Spinal cord (tissue), 10 donors: ENCODE data around the gene PYROXD2. TPM values are rescaled to one million over a fixed set of nuclear protein-coding genes. Genes with fewer than 3 reads are reported as not detected.

ENCODE experiments used
- DNase-seq, 6 donors: peaks; one replicate each; pipeline versions ENCODE4 v3.0.0 to v3.0.0-alpha.2; 2013 to 2015; ENCODE audit warnings: low spot score in 6 of 6, low read depth in 4 of 6
- H3K27ac ChIP-seq: one replicate; pipeline ENCODE4 v1.5.1; 2013; ENCODE audit warnings: low read depth, low read length, control low read depth
- H3K27me3 ChIP-seq: one replicate; pipeline ENCODE4 v1.6.1; 2013; ENCODE audit warnings: low read length; ENCODE audit not compliant: control insufficient read depth, insufficient read depth
- H3K36me3 ChIP-seq: one replicate; pipeline ENCODE4 v1.6.1; 2013; ENCODE audit warnings: low read length; ENCODE audit not compliant: control insufficient read depth, insufficient read depth
- H3K4me1 ChIP-seq: one replicate; pipeline ENCODE4 v1.6.1; 2013; ENCODE audit warnings: low read length; ENCODE audit not compliant: control insufficient read depth, insufficient read depth
- H3K4me3 ChIP-seq: one replicate; pipeline ENCODE4 v1.5.1; 2013; ENCODE audit warnings: low read depth, low read length, control low read depth
- H3K9me3 ChIP-seq: one replicate; pipeline ENCODE4 v1.6.1; 2013; ENCODE audit warnings: low read length; ENCODE audit not compliant: control insufficient read depth, insufficient read depth
- WGBS: methylation state at CpG from one replicate; pipeline ENCODE4 v1.1.5; 2013; ENCODE audit warnings: missing lambda C conversion rate; ENCODE audit not compliant: insufficient coverage; 5-methylcytosine and 5-hydroxymethylcytosine counted together
- polyA plus RNA-seq, 2 donors: library from polyadenylated mRNA; unstranded; fragments of 120-200 nt; gene quantifications; one replicate each; pipeline ENCODE4 v1.2.1, GENCODE V29; 2013; ENCODE audit not compliant: insufficient read length in 2 of 2
- total RNA-seq, 2 donors: library from RNA; depleted of rRNA in 1 of 2; stranded (reverse); fragments of 120-200 nt in 1 of 2; fragments of >200 nt in 1 of 2; gene quantifications; one replicate each; pipeline versions ENCODE4 v1.2.3 to v1.2.4, GENCODE V29; 2013 to 2014
- donor health status: healthy.

The PYROXD2 gene
- total and polyA plus RNA-seq, 4 donors: 3.7 to 18.7 (median 15.8) TPM

GRCh38 chr10:98407017-98407743, 7.8 kb downstream of the PYROXD2 start:
- no peaks in the 10 kb centered on the region for H3K27me3 ChIP-seq
- 83% methylated on average over 21 of the region's 23 CpGs for WGBS

GRCh38 chr10:98405422-98405821, 9.6 kb downstream of the PYROXD2 start:
- WGBS: 79% methylated on average over 12 of the region's 12 CpGs
- Histone ChIP-seq H3K4me3 (no peak overlapping the region), H3K27ac (no peak overlapping the region), H3K27me3 (no peaks in the 10 kb centered on the region), H3K4me1 (peaks cover 6% of the 10 kb centered on the region), H3K9me3 (no peaks in the 10 kb centered on the region), H3K36me3 (peaks cover 11% of the 10 kb centered on the region)
- peak in 1 of 6 donors; percentile 34 for DNase-seq

More at GRCh38 chr10:98407017-98407743, 7.8 kb downstream of the PYROXD2 start:
- H3K4me1 ChIP-seq: peaks cover 6% of the 10 kb centered on the region
- H3K27ac ChIP-seq: no peak overlapping the region
- no peak for DNase-seq
- peaks cover 13% of the 10 kb centered on the region for H3K36me3 ChIP-seq
- H3K4me3 ChIP-seq: no peak overlapping the region
- no peaks in the 10 kb centered on the region for H3K9me3 ChIP-seq

DNA sequence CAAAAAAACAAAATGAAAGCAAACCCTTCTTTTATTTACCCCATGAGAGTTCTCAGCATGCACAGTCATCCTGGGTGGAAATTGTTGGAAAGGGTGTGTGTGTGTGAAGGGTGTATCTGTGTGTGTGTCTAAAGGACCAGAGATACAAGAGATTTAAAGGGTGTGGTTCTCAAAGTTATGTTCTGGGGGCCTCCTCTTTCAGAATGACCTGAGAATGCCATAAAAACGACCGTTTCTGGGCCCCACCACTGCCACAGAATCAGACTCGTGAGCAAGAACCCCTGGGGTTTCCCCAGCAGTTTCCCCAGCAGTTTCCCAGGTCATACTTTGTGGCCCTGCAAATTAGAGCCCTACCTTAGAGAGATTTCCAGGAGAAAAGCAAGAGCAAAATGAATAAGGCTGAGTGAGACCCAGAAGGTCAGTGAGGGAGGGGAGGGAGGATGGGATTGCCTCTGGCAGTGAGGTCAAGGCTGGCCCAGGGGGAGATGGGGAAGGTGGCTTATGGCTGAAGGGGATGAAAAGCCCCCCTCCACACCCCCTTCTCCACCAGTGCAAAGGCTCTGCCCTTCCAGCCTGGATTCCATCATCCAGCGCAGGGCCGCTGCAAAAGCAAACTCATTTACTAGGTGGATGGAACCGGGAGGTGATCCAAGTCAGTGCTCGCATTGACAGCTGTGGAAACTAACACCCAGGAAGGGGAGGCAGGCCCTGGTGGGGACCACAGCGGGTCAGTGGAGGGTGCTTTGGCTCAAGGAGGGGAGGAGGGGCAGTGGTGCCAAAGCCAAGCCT, 10.2 kb downstream of the PYROXD2 start:
- no peaks in the 10 kb centered on the region for H3K27me3 ChIP-seq
- H3K27ac ChIP-seq: no peak overlapping the region

GRCh38 chr10:98403812-98404504, 11.0 kb downstream of the PYROXD2 start:
- H3K4me1 ChIP-seq: peaks cover 6% of the 10 kb centered on the region
- no peaks in the 10 kb centered on the region for H3K9me3 ChIP-seq
- WGBS: 78% methylated on average over 4 of the region's 7 CpGs
- DNase-seq: peak in 1 of 6 donors; percentile 21
- H3K4me3 ChIP-seq: no peak overlapping the region
- H3K36me3 ChIP-seq: peaks cover 9% of the 10 kb centered on the region
- H3K27ac ChIP-seq: no peak overlapping the region
- no peaks in the 10 kb centered on the region for H3K27me3 ChIP-seq

More for the DNA sequence above, 10.2 kb downstream of the PYROXD2 start:
- DNase-seq: no peak
- peaks cover 9% of the 10 kb centered on the region for H3K36me3 ChIP-seq
- 59% methylated on average over 8 of the region's 8 CpGs for WGBS
- H3K9me3 ChIP-seq: no peaks in the 10 kb centered on the region
- no peak overlapping the region for H3K4me3 ChIP-seq
- H3K4me1 ChIP-seq: peaks cover 6% of the 10 kb centered on the region

DNA sequence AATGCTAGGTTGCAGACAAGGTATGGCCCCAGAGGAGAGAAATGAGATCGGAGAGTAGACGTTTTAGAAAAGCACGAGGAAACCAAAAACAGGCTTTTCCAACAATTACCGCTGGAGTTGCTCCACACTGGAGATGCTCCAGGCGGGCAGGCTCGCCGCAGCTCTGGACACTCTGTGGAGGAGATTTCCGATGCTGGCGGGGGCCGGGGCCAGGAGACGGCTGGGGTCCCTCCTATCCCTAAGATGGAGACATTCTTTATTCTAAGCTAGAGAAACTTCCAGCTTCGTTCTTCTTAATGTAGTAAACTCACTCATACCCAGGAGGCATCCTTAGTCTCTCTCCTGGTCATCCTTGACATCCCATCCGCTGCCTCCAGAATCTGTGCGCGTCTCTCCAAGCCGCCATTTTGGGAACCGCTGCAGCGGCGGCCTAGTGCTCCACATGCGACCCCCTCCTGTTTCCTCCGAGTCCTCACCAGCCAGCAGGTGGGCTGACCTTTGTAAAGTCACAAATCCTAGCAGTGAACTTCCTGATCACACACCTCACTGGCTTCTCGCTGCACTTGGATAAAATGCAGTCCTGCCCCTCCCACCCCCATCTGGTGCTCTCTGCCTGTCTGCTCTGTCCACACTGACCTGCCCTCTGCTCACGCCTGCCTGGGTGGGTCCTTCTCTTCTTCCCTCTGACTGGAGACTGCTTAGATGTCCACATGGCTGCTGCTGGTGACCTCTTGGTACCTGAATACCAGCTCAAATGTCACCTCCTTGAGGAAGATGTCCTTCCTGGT, 11.9 kb downstream of the PYROXD2 start:
- Histone ChIP-seq H3K9me3 (no peaks in the 10 kb centered on the region), H3K27ac (no peak overlapping the region), H3K4me3 (no peak overlapping the region), H3K27me3 (no peaks in the 10 kb centered on the region), H3K4me1 (peaks cover 6% of the 10 kb centered on the region), H3K36me3 (peaks cover 9% of the 10 kb centered on the region)
- WGBS: 94% methylated on average over 22 of the region's 23 CpGs
- DNase-seq: no peak

GRCh38 chr10:98402478-98402877, 12.5 kb downstream of the PYROXD2 start:
- Histone ChIP-seq H3K36me3 (peaks cover 9% of the 10 kb centered on the region), H3K27me3 (no peaks in the 10 kb centered on the region), H3K9me3 (no peaks in the 10 kb centered on the region), H3K4me1 (peaks cover 6% of the 10 kb centered on the region), H3K4me3 (no peak overlapping the region), H3K27ac (no peak overlapping the region)
- WGBS: 91% methylated on average over 6 of the region's 7 CpGs
- DNase-seq: no peak

DNA sequence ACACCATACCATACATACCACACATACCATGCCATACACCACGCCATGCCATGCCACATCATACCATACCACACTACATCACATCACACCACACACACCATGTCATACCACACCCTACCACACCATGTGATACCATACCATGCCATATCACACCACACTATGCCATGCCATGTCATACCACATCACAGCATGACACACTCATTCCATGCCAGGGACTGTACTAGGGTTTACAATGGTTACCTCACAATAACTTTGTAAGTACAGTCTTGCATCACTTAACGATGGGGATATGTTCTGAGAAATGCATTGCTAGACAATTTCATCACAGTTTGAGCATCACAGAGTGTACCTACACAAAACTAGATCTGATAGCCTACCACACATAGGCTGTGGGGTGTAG, 14.5 kb downstream of the PYROXD2 start:
- no peaks in the 10 kb centered on the region for H3K9me3 ChIP-seq
- 92% methylated on average over 1 of the region's 2 CpGs for WGBS
- H3K4me1 ChIP-seq: peaks cover 6% of the 10 kb centered on the region
- peaks cover 16% of the 10 kb centered on the region for H3K36me3 ChIP-seq
- H3K27ac ChIP-seq: no peak overlapping the region
- no peaks in the 10 kb centered on the region for H3K27me3 ChIP-seq
- no peak overlapping the region for H3K4me3 ChIP-seq
- no peak for DNase-seq

DNA sequence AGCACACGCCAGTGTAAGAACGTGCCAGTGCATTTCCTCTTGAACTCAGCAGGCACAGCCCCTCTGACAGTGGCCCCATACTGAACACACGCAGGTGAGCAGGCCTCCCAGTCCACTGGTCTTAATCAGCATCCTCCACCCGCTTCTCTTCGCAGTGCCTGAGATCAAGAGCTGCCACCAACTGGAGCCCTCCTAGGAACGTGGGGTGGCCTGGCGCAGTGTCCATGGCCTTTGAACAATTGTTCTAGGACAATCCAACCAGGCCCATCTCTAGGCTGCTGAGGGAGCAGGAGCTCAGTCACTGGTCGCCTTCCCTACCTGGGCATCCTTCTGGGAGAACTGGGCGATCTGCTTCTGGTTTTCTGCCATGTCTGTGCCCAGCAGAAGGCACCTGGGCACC, 15.2 kb downstream of the PYROXD2 start:
- H3K9me3 ChIP-seq: no peaks in the 10 kb centered on the region
- 93% methylated on average over 9 of the region's 9 CpGs for WGBS
- no peak overlapping the region for H3K4me3 ChIP-seq
- no peak overlapping the region for H3K27ac ChIP-seq
- H3K27me3 ChIP-seq: no peaks in the 10 kb centered on the region
- peaks cover 6% of the 10 kb centered on the region for H3K4me1 ChIP-seq
- H3K36me3 ChIP-seq: peaks cover 13% of the 10 kb centered on the region
- no peak for DNase-seq

DNA sequence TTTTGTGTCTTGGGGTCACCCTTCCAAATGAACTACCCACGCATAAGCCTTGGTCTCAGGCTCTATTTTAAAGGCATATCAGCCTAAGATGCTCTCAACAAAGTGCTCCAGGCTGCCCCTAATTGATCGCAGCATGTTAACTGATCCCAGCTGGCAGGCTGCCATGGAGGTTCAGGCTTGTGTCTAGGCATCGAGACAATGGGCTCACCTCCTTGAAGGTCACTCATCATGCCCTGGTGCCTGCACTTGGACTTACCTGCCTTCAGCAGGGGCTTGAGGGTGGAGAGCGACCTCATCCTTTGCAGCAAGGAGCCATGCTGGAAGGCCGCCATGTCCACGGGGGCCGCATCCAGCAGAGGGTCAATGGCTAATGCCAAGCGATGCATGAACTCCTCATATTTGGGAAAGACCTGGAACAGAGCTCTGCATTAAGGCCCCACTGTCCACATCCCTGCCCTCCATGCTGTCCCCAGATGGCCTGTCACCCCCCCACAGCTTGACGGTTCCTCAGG, 17.8 kb downstream of the PYROXD2 start:
- no peak for DNase-seq
- Histone ChIP-seq H3K27ac (no peak overlapping the region), H3K4me3 (no peak overlapping the region), H3K36me3 (peaks cover 7% of the 10 kb centered on the region), H3K9me3 (no peaks in the 10 kb centered on the region), H3K27me3 (no peaks in the 10 kb centered on the region), H3K4me1 (peaks cover 16% of the 10 kb centered on the region)
- 92% methylated on average over 8 of the region's 9 CpGs for WGBS
